Measurements from ENCODE around the gene ADRA2B. TPM values are rescaled to one million over a fixed set of nuclear protein-coding genes. Genes with fewer than 3 reads are reported as not detected.

ADRA2B gene
- total and polyA plus RNA-seq, 9 donors = 0.48 to 1.8 (median 1.0) TPM

GRCh38 chr2:96092951-96093350 lies 23.4 kb downstream of the ADRA2B start:
- DNase-seq = peak in 1 of 5 donors; percentile 14
- WGBS, 3 donors = 85 to 90% (median 86%) methylated on average over 3 of the region's 3 CpGs
- no peaks in the 10 kb centered on the region for H3K9me3 ChIP-seq
- H3K27ac ChIP-seq = no peak overlapping the region
- TF ChIP-seq POLR2A (IDR thresholded peaks at IDR 0.05) = no peak
- TF ChIP-seq, protein P1, sequence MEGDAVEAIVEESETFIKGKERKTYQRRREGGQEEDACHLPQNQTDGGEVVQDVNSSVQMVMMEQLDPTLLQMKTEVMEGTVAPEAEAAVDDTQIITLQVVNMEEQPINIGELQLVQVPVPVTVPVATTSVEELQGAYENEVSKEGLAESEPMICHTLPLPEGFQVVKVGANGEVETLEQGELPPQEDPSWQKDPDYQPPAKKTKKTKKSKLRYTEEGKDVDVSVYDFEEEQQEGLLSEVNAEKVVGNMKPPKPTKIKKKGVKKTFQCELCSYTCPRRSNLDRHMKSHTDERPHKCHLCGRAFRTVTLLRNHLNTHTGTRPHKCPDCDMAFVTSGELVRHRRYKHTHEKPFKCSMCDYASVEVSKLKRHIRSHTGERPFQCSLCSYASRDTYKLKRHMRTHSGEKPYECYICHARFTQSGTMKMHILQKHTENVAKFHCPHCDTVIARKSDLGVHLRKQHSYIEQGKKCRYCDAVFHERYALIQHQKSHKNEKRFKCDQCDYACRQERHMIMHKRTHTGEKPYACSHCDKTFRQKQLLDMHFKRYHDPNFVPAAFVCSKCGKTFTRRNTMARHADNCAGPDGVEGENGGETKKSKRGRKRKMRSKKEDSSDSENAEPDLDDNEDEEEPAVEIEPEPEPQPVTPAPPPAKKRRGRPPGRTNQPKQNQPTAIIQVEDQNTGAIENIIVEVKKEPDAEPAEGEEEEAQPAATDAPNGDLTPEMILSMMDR (IDR thresholded peaks at IDR 0.05) = no peak
- intact Hi-C loops (cut with DNase I) = no loop called here
- no peak overlapping the region for H3K4me3 ChIP-seq
- no peaks in the 10 kb centered on the region for H3K27me3 ChIP-seq
- no peaks in the 10 kb centered on the region for H3K36me3 ChIP-seq
- H3K4me1 ChIP-seq (ENCODE audit: insufficient read depth) = peaks cover 2% of the 10 kb centered on the region

GRCh38 chr2:96092573-96092877 lies 23.8 kb downstream of the ADRA2B start:
- H3K27me3 ChIP-seq = no peaks in the 10 kb centered on the region
- peak in 1 of 5 donors; percentile 8 for DNase-seq
- 93 to 94% (median 94%) methylated on average over 4 of the region's 4 CpGs for WGBS, 3 donors
- intact Hi-C loops (cut with DNase I) = no loop called here
- no peak for TF ChIP-seq POLR2A (IDR thresholded peaks at IDR 0.05)
- no peaks in the 10 kb centered on the region for H3K36me3 ChIP-seq
- H3K4me1 ChIP-seq (ENCODE audit: insufficient read depth) = peaks cover 2% of the 10 kb centered on the region
- H3K4me3 ChIP-seq = no peak overlapping the region
- no peaks in the 10 kb centered on the region for H3K9me3 ChIP-seq
- no peak overlapping the region for H3K27ac ChIP-seq

DNA sequence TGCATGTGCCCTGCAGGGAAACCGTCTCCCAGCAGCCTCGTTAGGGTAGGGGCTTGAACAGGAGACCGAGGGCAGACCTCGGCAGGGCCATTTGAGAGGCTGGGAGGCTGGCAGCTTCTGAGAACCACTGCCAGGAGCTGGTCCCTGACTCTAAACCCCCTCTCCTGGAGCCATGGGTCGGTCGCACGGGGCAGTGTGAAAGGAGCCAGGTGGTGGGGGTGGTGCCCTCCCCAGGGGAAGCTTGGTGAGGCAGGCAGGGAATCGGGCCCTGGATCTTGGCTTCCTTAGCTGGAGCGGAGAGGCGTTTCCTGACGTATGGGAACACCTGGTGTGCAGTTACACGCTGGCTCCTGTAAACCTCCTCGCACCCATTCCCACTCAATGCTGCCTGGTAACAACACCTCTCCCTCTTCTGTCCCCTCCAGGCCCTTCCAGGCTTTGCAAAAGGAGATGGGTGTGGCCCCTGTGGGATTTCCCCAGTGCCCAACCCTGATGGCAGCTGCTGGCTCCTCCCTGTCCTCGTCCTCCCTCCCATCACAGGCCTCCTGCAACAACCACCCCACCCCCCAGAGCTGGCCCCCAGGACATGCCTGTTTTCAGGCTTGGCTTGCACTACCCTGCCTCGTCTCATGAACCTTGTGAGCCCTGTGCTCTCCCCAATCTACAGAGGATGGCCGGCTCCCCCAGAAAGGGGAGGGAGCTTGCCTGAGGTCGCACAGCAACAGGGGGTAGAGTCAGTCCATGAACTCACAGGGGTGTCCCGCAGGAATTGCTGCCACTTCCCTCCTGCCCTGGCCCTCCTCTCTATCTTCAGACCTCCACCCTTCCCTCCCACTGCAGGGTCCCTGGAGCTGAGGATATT lies 24.4 kb downstream of the ADRA2B start:
- TF ChIP-seq, protein P1 (IDR thresholded peaks at IDR 0.05) = no peak
- TF ChIP-seq EP300 (IDR thresholded peaks at IDR 0.05) (no peak), POLR2A (IDR thresholded peaks at IDR 0.05) (no peak)
- Histone ChIP-seq H3K4me1 (ENCODE audit: insufficient read depth) (peaks cover 2% of the 10 kb centered on the region), H3K27me3 (no peaks in the 10 kb centered on the region), H3K27ac (no peak overlapping the region), H3K36me3 (no peaks in the 10 kb centered on the region), H3K9me3 (no peaks in the 10 kb centered on the region), H3K4me3 (no peak overlapping the region)
- 69 to 74% (median 69%) methylated on average over 17 to 18 of the region's 18 CpGs for WGBS, 3 donors
- intact Hi-C loops (cut with DNase I) = no loop called here
- DNase-seq = peak in 1 of 5 donors; percentile 16

DNA sequence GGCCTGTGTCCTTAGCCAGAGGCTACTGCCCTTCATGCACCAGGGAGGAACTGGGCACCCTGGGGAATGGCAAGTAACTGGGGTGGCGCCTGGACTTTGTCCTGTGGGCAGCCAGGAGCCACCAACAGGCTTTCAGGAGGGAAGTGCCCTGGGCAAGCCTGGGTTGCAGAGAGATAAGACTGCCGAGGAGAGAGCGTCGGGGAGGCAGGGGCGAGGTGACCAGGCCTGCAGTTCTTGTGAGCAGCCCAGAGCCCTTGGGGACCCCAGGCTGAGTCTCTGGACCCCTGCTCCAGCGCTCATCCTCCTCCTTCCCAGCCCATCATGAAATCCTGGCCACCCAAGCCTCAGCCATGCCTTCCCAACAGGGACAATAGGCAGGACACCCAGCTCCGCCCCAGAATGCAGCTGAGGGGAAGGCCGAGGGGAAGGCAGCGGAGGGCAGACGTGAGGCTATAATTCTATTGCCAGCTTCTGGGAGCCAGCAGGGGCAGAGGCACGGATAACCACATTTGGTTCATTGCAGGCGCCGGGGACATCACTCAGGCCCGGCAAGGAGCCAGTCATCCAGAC lies 25.1 kb downstream of the ADRA2B start:
- TF ChIP-seq POLR2A (IDR thresholded peaks at IDR 0.05) (no peak), EP300 (IDR thresholded peaks at IDR 0.05) (no peak)
- TF ChIP-seq, protein P1 (IDR thresholded peaks at IDR 0.05) = no peak
- no peaks in the 10 kb centered on the region for H3K36me3 ChIP-seq
- no peak overlapping the region for H3K27ac ChIP-seq
- 89 to 92% (median 92%) methylated on average over 14 of the region's 14 CpGs for WGBS, 3 donors
- H3K4me3 ChIP-seq = no peak overlapping the region
- no peaks in the 10 kb centered on the region for H3K27me3 ChIP-seq
- intact Hi-C loops (cut with DNase I) = no loop called here
- DNase-seq = peak in 1 of 5 donors; percentile 1
- peaks cover 2% of the 10 kb centered on the region for H3K4me1 ChIP-seq (ENCODE audit: insufficient read depth)
- no peaks in the 10 kb centered on the region for H3K9me3 ChIP-seq
